ENCODE data around the gene SAMD4A.

The SAMD4A gene

DNA sequence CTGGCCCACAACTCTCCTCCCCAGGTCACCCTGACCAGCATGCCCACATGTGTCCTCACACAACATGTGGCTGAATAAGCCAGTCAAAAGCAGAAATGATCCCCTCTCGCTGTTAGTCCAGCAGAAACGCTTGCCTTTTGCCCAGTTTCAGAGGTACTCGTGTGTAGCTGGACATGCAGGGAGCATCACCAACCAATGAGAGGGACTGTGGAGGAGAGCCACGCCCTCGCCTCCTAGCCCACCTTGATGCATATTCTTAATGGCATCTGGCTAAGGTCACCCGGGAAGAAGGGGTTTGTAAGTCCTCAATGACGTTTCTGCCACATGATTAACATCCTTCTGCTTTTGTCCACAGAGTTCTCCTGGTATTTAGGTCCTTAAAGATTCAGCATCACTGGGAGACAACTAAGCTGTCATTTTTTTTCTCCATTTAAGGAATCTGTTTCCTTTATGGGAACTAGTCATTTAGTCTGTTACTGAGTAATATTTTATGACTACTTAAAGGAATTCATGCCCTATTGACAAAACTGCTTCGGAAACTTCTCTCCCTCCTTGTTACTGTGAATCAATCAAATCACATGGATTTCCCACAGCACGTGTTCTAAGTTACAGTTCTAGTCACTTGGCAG is 201.7 kb downstream of the SAMD4A start:
- no peak overlapping the region for H3K4me3 ChIP-seq (ENCODE audit: low read depth, low read length)
- no peaks in the 10 kb centered on the region for H3K9me3 ChIP-seq (ENCODE audit: control insufficient read depth, insufficient read depth, low read length)
- H3K9ac ChIP-seq (ENCODE audit: low read depth, low read length) = no peak overlapping the region
- no peaks in the 10 kb centered on the region for H3K27me3 ChIP-seq (ENCODE audit: control insufficient read depth, insufficient read depth, low read length)
- H3K36me3 ChIP-seq (ENCODE audit: control insufficient read depth, insufficient read depth, low read length) = no peaks in the 10 kb centered on the region
- peaks cover 1% of the 10 kb centered on the region for H3K4me1 ChIP-seq (ENCODE audit: control insufficient read depth, insufficient read depth, low read length)

DNA sequence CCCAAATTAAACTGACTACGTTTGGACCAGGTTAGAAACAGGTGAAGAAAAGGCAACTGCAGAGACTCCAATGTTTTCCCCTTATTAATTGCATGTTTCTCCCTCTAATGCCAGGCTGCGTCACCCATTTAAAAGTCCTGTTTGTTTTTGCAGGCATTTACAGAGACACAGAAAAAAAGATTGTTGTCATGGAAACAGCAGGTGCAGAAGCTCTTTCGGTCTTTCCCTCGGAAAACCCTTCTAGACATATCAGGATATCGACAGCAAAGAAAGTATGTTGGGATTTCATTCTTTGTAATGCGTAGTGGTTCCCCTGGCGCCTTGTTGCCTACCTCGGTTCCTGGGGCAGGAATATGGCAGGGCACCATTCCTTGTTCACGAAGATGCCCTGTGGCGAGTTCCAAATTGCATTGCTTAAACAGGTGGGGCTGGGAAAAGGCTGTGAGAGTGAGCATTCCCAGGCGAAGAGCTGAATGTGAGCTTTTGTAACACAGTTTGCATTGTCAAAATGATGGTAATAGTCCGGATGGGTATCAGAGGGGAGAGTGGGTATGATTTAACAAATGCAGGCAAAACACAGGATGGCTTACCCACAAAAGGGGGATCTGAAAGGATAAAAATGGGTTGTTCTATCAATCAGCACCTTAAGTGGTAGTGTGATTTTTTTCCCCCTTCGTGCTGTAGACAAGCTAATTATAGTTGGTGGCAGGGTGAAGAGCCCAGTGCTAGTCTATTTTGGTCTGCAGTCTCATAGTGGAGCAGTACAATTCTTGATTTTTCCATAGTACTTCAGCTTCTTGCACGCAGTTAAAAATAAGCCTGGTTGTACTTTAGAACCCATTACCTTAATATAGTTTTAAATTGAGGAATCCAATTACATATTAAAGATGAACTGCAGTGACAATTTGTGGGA is 203.3 kb downstream of the SAMD4A start:
- H3K4me1 ChIP-seq (ENCODE audit: control insufficient read depth, insufficient read depth, low read length) = peaks cover 5% of the 10 kb centered on the region
- no peaks in the 10 kb centered on the region for H3K36me3 ChIP-seq (ENCODE audit: control insufficient read depth, insufficient read depth, low read length)
- no peaks in the 10 kb centered on the region for H3K27me3 ChIP-seq (ENCODE audit: control insufficient read depth, insufficient read depth, low read length)
- H3K9me3 ChIP-seq (ENCODE audit: control insufficient read depth, insufficient read depth, low read length) = no peaks in the 10 kb centered on the region
- H3K9ac ChIP-seq (ENCODE audit: low read depth, low read length) = no peak overlapping the region
- no peak overlapping the region for H3K4me3 ChIP-seq (ENCODE audit: low read depth, low read length)

- Histone ChIP-seq H3K4me3 (ENCODE audit: low read depth, low read length) (no peak overlapping the region), H3K9me3 (ENCODE audit: control insufficient read depth, insufficient read depth, low read length) (no peaks in the 10 kb centered on the region), H3K27me3 (ENCODE audit: control insufficient read depth, insufficient read depth, low read length) (no peaks in the 10 kb centered on the region), H3K9ac (ENCODE audit: low read depth, low read length) (no peak overlapping the region), H3K36me3 (ENCODE audit: control insufficient read depth, insufficient read depth, low read length) (no peaks in the 10 kb centered on the region), H3K4me1 (ENCODE audit: control insufficient read depth, insufficient read depth, low read length) (peaks cover 5% of the 10 kb centered on the region)
Observed at GRCh38 chr14:54771411-54772027, 204.6 kb downstream of the SAMD4A start.

DNA sequence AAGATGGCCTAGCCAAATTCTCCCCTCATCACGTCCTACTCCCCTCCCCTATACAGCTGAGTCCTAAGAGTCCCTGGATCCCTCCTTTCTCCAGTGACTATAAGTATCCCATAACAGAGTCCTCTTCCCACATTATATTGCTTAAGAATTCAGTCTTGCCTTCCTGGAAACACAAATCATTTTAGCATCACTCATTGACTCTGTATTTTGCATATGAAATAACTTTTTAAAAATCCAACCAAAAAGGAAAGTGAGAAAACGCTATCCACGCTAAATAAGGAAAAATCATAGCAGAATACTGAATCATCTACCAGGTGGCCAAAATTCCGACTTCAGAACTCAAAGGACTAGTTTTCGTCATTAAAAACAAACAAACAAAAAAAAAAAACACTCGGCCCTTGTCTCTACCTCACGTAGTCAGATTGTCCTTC is 205.5 kb downstream of the SAMD4A start:
- H3K4me1 ChIP-seq (ENCODE audit: control insufficient read depth, insufficient read depth, low read length) = peaks cover 5% of the 10 kb centered on the region
- no peaks in the 10 kb centered on the region for H3K27me3 ChIP-seq (ENCODE audit: control insufficient read depth, insufficient read depth, low read length)
- H3K36me3 ChIP-seq (ENCODE audit: control insufficient read depth, insufficient read depth, low read length) = no peaks in the 10 kb centered on the region
- no peaks in the 10 kb centered on the region for H3K9me3 ChIP-seq (ENCODE audit: control insufficient read depth, insufficient read depth, low read length)
- H3K9ac ChIP-seq (ENCODE audit: low read depth, low read length) = no peak overlapping the region
- no peak overlapping the region for H3K4me3 ChIP-seq (ENCODE audit: low read depth, low read length)

DNA sequence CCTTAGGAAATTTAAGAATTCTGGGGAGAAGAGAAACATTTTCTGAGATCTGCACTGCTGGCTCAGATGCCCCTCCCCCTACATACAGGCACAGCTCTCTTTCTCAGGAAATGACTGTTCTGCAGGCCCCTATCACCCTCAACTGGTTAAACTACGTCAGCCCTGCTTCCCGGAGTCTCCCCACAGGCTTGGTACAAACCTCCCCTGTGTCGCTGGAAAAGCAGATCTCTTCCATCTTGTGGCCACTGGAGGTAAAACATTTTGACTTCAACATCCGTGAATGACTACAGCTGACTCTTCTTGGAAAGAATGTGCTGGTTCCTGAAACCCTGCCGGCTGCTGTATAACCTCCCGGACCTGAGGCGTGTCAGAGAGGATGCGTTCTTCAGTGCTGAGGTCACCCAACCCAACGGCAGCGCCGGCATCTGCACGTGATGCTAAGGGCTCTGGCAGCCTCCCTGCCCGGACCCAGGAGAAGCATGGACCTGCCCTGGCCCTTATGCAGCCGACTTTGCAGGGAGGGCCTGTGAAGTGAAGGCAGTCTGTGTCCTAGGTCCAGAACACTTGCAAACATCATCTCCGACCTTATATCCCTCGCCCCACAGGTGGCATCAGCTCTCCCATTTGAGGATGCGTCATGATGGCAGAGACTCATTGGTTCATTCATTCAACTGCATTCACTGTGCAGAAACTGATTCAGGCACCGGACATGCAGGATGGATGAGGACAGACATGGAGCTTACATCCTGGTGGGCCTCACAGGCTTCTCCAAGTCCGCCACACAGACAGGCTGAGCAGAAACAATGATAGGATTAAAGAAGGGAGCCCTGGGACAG is 206.5 kb downstream of the SAMD4A start:
- Histone ChIP-seq H3K36me3 (ENCODE audit: control insufficient read depth, insufficient read depth, low read length) (no peaks in the 10 kb centered on the region), H3K4me1 (ENCODE audit: control insufficient read depth, insufficient read depth, low read length) (peaks cover 5% of the 10 kb centered on the region), H3K27me3 (ENCODE audit: control insufficient read depth, insufficient read depth, low read length) (no peaks in the 10 kb centered on the region), H3K9me3 (ENCODE audit: control insufficient read depth, insufficient read depth, low read length) (no peaks in the 10 kb centered on the region), H3K4me3 (ENCODE audit: low read depth, low read length) (no peak overlapping the region), H3K9ac (ENCODE audit: low read depth, low read length) (no peak overlapping the region)

DNA sequence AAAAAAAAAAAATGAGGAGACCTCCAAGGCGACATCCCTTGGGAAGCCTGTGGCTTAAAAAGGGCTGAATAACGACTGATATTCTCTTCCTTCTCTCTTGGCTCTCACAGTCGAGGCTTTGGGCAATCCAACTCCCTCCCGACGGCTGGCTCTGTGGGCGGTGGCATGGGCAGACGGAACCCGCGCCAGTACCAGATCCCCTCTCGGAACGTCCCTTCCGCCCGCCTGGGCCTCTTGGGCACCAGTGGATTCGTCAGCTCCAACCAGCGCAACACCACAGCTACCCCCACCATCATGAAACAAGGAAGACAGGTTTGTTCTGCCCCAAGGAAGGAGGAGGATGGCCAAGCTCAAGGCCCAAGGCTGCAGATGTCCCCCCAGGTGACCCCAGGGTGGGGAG is 207.9 kb downstream of the SAMD4A start:
- Histone ChIP-seq H3K27me3 (ENCODE audit: control insufficient read depth, insufficient read depth, low read length) (no peaks in the 10 kb centered on the region), H3K36me3 (ENCODE audit: control insufficient read depth, insufficient read depth, low read length) (no peaks in the 10 kb centered on the region), H3K9ac (ENCODE audit: low read depth, low read length) (no peak overlapping the region), H3K4me1 (ENCODE audit: control insufficient read depth, insufficient read depth, low read length) (peaks cover 5% of the 10 kb centered on the region), H3K9me3 (ENCODE audit: control insufficient read depth, insufficient read depth, low read length) (no peaks in the 10 kb centered on the region), H3K4me3 (ENCODE audit: low read depth, low read length) (no peak overlapping the region)

DNA sequence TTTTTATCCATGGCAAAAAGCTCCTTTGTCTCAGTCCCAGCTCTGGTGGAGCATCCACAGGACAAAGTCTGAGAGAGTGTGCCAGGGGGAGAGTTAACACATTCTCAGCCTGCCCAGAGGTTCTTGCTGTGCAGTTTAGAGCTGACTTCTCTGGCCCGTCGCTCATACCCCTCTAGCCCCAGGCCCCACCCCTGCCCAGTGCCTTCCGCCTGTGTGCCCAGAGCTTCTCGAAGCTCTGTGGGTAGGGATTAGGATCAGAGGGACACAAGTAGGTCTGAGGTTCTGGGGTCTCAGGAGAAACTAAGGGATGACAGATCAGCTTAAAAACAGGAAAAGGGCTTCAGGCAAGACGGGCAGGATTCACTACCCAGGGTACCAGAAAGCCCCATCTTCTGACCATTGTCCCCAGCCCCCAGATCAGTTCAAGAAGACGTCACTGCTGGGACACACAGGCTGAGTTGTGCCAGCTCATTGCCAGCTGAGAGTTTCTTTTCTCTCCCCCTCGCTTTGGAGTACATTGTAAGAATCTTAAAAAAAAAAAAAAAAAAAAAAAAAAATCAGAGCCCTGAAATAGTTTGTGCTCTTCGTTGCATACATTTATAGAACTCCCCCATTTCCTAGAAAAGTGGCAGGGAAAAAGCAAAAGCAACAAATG is 208.7 kb downstream of the SAMD4A start:
- Histone ChIP-seq H3K9me3 (ENCODE audit: control insufficient read depth, insufficient read depth, low read length) (no peaks in the 10 kb centered on the region), H3K36me3 (ENCODE audit: control insufficient read depth, insufficient read depth, low read length) (no peaks in the 10 kb centered on the region), H3K4me1 (ENCODE audit: control insufficient read depth, insufficient read depth, low read length) (peaks cover 5% of the 10 kb centered on the region), H3K27me3 (ENCODE audit: control insufficient read depth, insufficient read depth, low read length) (no peaks in the 10 kb centered on the region), H3K4me3 (ENCODE audit: low read depth, low read length) (no peak overlapping the region), H3K9ac (ENCODE audit: low read depth, low read length) (no peak overlapping the region)

- no peaks in the 10 kb centered on the region for H3K27me3 ChIP-seq (ENCODE audit: control insufficient read depth, insufficient read depth, low read length)
- H3K9ac ChIP-seq (ENCODE audit: low read depth, low read length) = no peak overlapping the region
- H3K4me1 ChIP-seq (ENCODE audit: control insufficient read depth, insufficient read depth, low read length) = peaks cover 5% of the 10 kb centered on the region
- no peak overlapping the region for H3K4me3 ChIP-seq (ENCODE audit: low read depth, low read length)
- H3K9me3 ChIP-seq (ENCODE audit: control insufficient read depth, insufficient read depth, low read length) = no peaks in the 10 kb centered on the region
- no peaks in the 10 kb centered on the region for H3K36me3 ChIP-seq (ENCODE audit: control insufficient read depth, insufficient read depth, low read length)
Observed at GRCh38 chr14:54776361-54777001, 209.6 kb downstream of the SAMD4A start.

DNA sequence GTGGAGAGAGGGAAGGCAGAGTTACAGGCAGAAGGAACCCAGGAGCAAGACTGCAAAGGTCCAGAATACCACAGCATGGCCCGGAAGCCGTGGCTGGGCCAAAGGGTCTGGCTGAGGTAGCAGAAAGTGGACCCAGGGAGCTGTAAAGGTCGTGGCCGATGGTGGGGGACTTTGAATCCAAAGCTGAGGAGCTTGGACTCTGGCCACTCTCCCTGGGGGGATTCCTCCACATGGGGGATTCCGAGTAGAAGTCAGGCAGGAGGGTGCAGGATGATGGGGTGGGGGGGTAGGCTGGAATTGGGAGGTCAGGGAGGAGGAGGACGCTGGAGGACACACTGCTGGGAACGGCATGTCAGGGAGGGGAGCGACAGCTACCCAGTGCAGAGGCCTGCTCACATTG is 210.5 kb downstream of the SAMD4A start:
- Histone ChIP-seq H3K4me1 (ENCODE audit: control insufficient read depth, insufficient read depth, low read length) (peaks cover 5% of the 10 kb centered on the region), H3K9me3 (ENCODE audit: control insufficient read depth, insufficient read depth, low read length) (no peaks in the 10 kb centered on the region), H3K27me3 (ENCODE audit: control insufficient read depth, insufficient read depth, low read length) (no peaks in the 10 kb centered on the region), H3K4me3 (ENCODE audit: low read depth, low read length) (no peak overlapping the region), H3K9ac (ENCODE audit: low read depth, low read length) (no peak overlapping the region), H3K36me3 (ENCODE audit: control insufficient read depth, insufficient read depth, low read length) (no peaks in the 10 kb centered on the region)

GRCh38 chr14:54778618-54779345 is 211.9 kb downstream of the SAMD4A start:
- Histone ChIP-seq H3K36me3 (ENCODE audit: control insufficient read depth, insufficient read depth, low read length) (no peaks in the 10 kb centered on the region), H3K4me3 (ENCODE audit: low read depth, low read length) (no peak overlapping the region), H3K27me3 (ENCODE audit: control insufficient read depth, insufficient read depth, low read length) (no peaks in the 10 kb centered on the region), H3K4me1 (ENCODE audit: control insufficient read depth, insufficient read depth, low read length) (peaks cover 2% of the 10 kb centered on the region), H3K9me3 (ENCODE audit: control insufficient read depth, insufficient read depth, low read length) (no peaks in the 10 kb centered on the region), H3K9ac (ENCODE audit: low read depth, low read length) (no peak overlapping the region)
